MM.1S (cell line): ENCODE results near the gene IFT52.

Experiments used
- DNase-seq: peaks from one replicate; pipeline ENCODE4 v3.0.0-alpha.2; 2015
- H2AFZ ChIP-seq: fragments of 300-600 bp; sonication (generic); 2 replicates; pipeline ENCODE4 v1.6.0; 2016; ENCODE audit warnings: antibody characterized with exemption, low read length
- H3F3A ChIP-seq: fragments of 300-600 bp; sonication (generic); 2 replicates; pipeline ENCODE4 v1.6.1; 2016; ENCODE audit warnings: mild to moderate bottlenecking, antibody characterized with exemption, low read length, moderate library complexity, mixed read lengths; ENCODE audit not compliant: insufficient read depth
- H3K27ac ChIP-seq: fragments of 300-600 bp; sonication (generic); 2 replicates; pipeline ENCODE4 v1.5.1; 2016; ENCODE audit warnings: mild to moderate bottlenecking, low read length
- H3K27me3 ChIP-seq: fragments of 300-600 bp; sonication (generic); replicated peaks from 2 replicates; pipeline ENCODE4 v1.6.0; 2016; ENCODE audit warnings: low read length; ENCODE audit not compliant: insufficient read depth
- H3K36me3 ChIP-seq: fragments of 300-600 bp; sonication (generic); replicated peaks from 2 replicates; pipeline ENCODE4 v1.6.1; 2016; ENCODE audit warnings: mild to moderate bottlenecking, low read length, mixed read lengths; ENCODE audit not compliant: insufficient read depth
- H3K4me1 ChIP-seq: fragments of 300-600 bp; sonication (generic); 2 replicates; pipeline ENCODE4 v1.6.1; 2016; ENCODE audit warnings: low read length, mixed read lengths
- H3K4me2 ChIP-seq: fragments of 300-600 bp; sonication (generic); 2 replicates; pipeline ENCODE4 v1.6.0; 2016; ENCODE audit warnings: low read depth, low read length
- H3K4me3 ChIP-seq: fragments of 300-600 bp; sonication (generic); 2 replicates; pipeline ENCODE4 v1.5.1; 2016; ENCODE audit warnings: low read length, mixed read lengths
- H3K79me2 ChIP-seq: fragments of 300-600 bp; sonication (generic); 2 replicates; pipeline ENCODE4 v1.6.1; 2016; ENCODE audit warnings: mixed run types, low read length, mixed read lengths
- H3K9ac ChIP-seq: fragments of 300-600 bp; sonication (generic); 2 replicates; pipeline ENCODE4 v1.6.1; 2016; ENCODE audit warnings: low read length, mixed read lengths
- H3K9me2 ChIP-seq: fragments of 300-600 bp; sonication (generic); replicated peaks from 2 replicates; pipeline ENCODE4 v1.6.1; 2016; ENCODE audit warnings: mild to moderate bottlenecking, low read length, mixed read lengths; ENCODE audit not compliant: insufficient read depth
- H3K9me3 ChIP-seq: fragments of 300-600 bp; sonication (generic); replicated peaks from 2 replicates; pipeline ENCODE4 v1.6.1; 2016; ENCODE audit warnings: mild to moderate bottlenecking, low read length, mixed read lengths; ENCODE audit not compliant: insufficient read depth
- H4K20me1 ChIP-seq: fragments of 300-600 bp; sonication (generic); 2 replicates; pipeline ENCODE4 v1.6.1; 2016; ENCODE audit warnings: mild to moderate bottlenecking, low read length, moderate library complexity, mixed read lengths; ENCODE audit not compliant: insufficient read depth
- CTCF ChIP-seq: fragments of 300-600 bp; sonication (generic); IDR thresholded peaks from 2 replicates; pipeline ENCODE4 v1.5.1; 2016; ENCODE audit warnings: antibody characterized with exemption, low read length, mixed read lengths
- EZH2 ChIP-seq: fragments of 300-600 bp; sonication (generic); optimal IDR thresholded peaks from 2 replicates; pipeline ENCODE3; 2017; ENCODE audit warnings: low read depth, mild to moderate bottlenecking, antibody characterized with exemption, low read length, mixed read lengths
- EZH2phosphoT487 ChIP-seq: fragments of 300-600 bp; sonication (generic); IDR thresholded peaks from 2 replicates; pipeline ENCODE4 v1.6.1; 2018; ENCODE audit warnings: antibody characterized with exemption, low read length

The IFT52 gene

DNA sequence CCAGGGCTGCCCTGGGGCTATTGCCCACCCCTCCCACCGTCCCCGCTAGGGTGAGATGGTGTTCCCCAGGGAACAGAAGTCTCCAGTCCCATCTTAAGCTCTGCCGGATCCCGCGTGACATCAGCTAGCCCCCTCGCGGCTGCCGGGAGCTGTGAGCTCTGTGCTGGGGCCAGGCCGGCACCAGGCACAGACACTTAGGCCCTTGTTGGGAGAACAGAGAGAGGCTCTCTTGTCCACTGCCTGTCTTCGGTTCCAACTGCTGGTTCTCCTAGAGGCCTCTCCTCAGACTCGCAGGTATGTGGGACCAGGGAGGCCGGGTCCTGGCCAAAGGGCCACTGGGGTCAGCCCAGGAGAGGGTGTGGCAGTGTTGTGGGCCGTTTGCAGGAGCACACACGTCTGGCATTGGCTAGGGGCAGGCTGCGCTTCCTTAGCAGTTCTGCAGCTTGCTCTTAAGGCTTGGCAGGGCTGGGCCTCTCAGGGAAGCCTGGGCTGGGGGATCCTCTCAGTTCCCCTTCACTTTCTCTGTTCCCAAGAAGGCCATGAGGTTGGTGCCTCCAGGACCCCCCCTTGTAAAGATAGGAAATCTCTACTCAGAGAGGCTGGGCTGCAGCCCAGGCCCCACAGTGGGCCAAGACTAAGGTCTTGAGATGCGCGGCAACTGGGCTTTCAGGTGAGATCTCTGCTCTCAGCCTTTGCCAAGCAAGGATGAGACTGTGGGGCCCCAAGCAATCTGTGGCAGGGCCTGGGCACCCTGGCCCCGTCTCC, 25.6 kb upstream of the IFT52 start:
- DNase-seq, result no peak
- TF ChIP-seq CTCF, result no peak
- TF ChIP-seq EZH2phosphoT487, result no peak
- no peak for TF ChIP-seq EZH2

GRCh38 chr20:43565758-43566104, 25.0 kb upstream of the IFT52 start:
- DNase-seq, result no peak
- Histone ChIP-seq H3K27me3 (no peaks in the 10 kb centered on the region), H3K79me2 (no peaks in the 10 kb centered on the region), H3K36me3 (no peaks in the 10 kb centered on the region), H2AFZ (no peak overlapping the region), H3K9me3 (no peaks in the 10 kb centered on the region), H3K4me3 (no peak overlapping the region), H3K9ac (no peak overlapping the region), H3K9me2 (no peaks in the 10 kb centered on the region), H3K27ac (no peak overlapping the region), H3F3A (no peaks in the 10 kb centered on the region), H3K4me1 (no peaks in the 10 kb centered on the region), H3K4me2 (no peak overlapping the region), H4K20me1 (no peaks in the 10 kb centered on the region)
- TF ChIP-seq EZH2, result no peak
- TF ChIP-seq EZH2phosphoT487, result no peak
- no peak for TF ChIP-seq CTCF

More for the DNA sequence above, 25.6 kb upstream of the IFT52 start:
- no peak overlapping the region for H3K27ac ChIP-seq
- no peak overlapping the region for H3K4me2 ChIP-seq
- H4K20me1 ChIP-seq, result no peaks in the 10 kb centered on the region
- H3K27me3 ChIP-seq, result no peaks in the 10 kb centered on the region
- no peak overlapping the region for H3K4me3 ChIP-seq
- no peaks in the 10 kb centered on the region for H3K9me3 ChIP-seq
- H3K36me3 ChIP-seq, result no peaks in the 10 kb centered on the region
- H3K9ac ChIP-seq, result no peak overlapping the region
- H3F3A ChIP-seq, result no peaks in the 10 kb centered on the region
- no peaks in the 10 kb centered on the region for H3K4me1 ChIP-seq
- H2AFZ ChIP-seq, result no peak overlapping the region
- H3K9me2 ChIP-seq, result no peaks in the 10 kb centered on the region
- no peaks in the 10 kb centered on the region for H3K79me2 ChIP-seq

DNA sequence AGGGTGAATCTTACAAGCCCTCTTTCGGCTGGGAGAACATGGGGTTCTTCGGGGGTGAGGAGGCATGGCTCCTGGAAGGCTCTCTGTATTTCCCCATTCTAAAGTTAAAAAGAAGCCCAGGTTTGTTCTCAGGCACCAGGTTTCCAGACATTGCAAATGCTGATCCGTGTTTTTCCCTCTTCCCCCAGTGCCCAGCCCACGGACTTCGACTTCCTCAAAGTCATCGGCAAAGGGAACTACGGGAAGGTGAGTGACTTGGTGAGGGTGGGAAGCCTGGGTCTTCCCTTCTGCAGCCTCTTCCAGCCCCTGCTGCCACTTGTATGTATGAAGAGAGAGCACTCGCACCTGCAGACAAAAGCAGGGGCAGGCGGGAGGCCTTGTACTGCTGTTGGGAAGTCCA, 23.3 kb upstream of the IFT52 start:
- no peak for DNase-seq
- TF ChIP-seq EZH2 (no peak), CTCF (no peak)
- H3K27me3 ChIP-seq, result no peaks in the 10 kb centered on the region

More for the DNA sequence above, 23.3 kb upstream of the IFT52 start:
- H3K79me2 ChIP-seq, result no peaks in the 10 kb centered on the region
- no peak overlapping the region for H3K9ac ChIP-seq
- no peaks in the 10 kb centered on the region for H3K9me3 ChIP-seq
- H3K9me2 ChIP-seq, result no peaks in the 10 kb centered on the region
- H3K27ac ChIP-seq, result no peak overlapping the region
- H3K4me1 ChIP-seq, result no peaks in the 10 kb centered on the region
- H4K20me1 ChIP-seq, result no peaks in the 10 kb centered on the region
- H3K4me2 ChIP-seq, result no peak overlapping the region
- no peak overlapping the region for H3K4me3 ChIP-seq
- no peak overlapping the region for H2AFZ ChIP-seq
- H3F3A ChIP-seq, result no peaks in the 10 kb centered on the region
- no peaks in the 10 kb centered on the region for H3K36me3 ChIP-seq
